GM12878 (cell line): ENCODE measurements around the gene PDZD7. TPM values are rescaled to one million over a fixed set of nuclear protein-coding genes. Genes with fewer than 3 reads are reported as not detected.

Experiments
- ATAC-seq: fragments of 200-7000 bp; cut with Tn5 transposase; 3 replicates; pipeline ENCODE4 v1.9.1; 2020; ENCODE audit warnings: mild to moderate bottlenecking, moderate library complexity
- BruUV-seq: library from RNA; stranded (reverse); fragments of 400-500 nt; replicated peaks from 2 replicates; lab custom pipeline; 2021; lab: Mats Ljungman, UMichigan
- CTCF ChIA-PET: fragments of 300-600 bp; sonication (Branson Sonifier 250); formaldehyde crosslinking; extraction: SDS; loops from one replicate; lab custom pipeline; 2021; ENCODE audit warnings: inconsistent platforms; lab: Yijun Ruan, JAX
- POLR2A ChIA-PET: fragments of 350-600 bp; formaldehyde crosslinking; extraction: SDS; loops from one replicate; lab custom pipeline; 2021; ENCODE audit warnings: inconsistent platforms; lab: Charles Lee
- RAD21 ChIA-PET: fragments of 300-600 bp; sonication (Branson Sonifier 250); formaldehyde crosslinking; loops from one replicate; lab custom pipeline; 2023; ENCODE audit warnings: antibody characterized with exemption; ENCODE audit not compliant: unreplicated experiment; lab: Charles Lee
- SMC1A ChIA-PET: fragments of 300-600 bp; sonication (Branson Sonifier 250); formaldehyde crosslinking; loops from one replicate; lab custom pipeline; 2023; ENCODE audit not compliant: unreplicated experiment, uncharacterized antibody; lab: Charles Lee
- DNase-seq: peaks from one replicate; pipeline ENCODE4 v3.0.0-alpha.2; 2011; ENCODE audit warnings: low read depth, low spot score
- FAIRE-seq: peaks from 3 replicates; lab custom pipeline; 2011; peaks lifted over from hg19 to GRCh38; lab: Jason Lieb, UNC
- H2AFZ ChIP-seq: 2 replicates; pipeline ENCODE4 v1.6.0; 2011; ENCODE audit warnings: low read depth, low read length, control low read depth; ENCODE audit not compliant: control insufficient read depth
- H3K27ac ChIP-seq: 2 replicates; pipeline ENCODE4 v1.5.1; 2011; ENCODE audit warnings: control low read depth; ENCODE audit not compliant: control insufficient read depth, insufficient read depth
- H3K27me3 ChIP-seq, 2 experiments: replicated peaks in 1 of 2; 2 replicates each; pipeline versions ENCODE4 v1.6.0 to v1.6.1; 2011; ENCODE audit warnings: low read length in 1 of 2; ENCODE audit not compliant: control insufficient read depth in 2 of 2, insufficient read depth in 2 of 2
- H3K36me3 ChIP-seq, 2 experiments: 2 replicates each; pipeline ENCODE4 v1.5.1; 2011; ENCODE audit warnings: low read length in 1 of 2; ENCODE audit not compliant: control insufficient read depth in 2 of 2, insufficient read depth in 2 of 2
- H3K4me1 ChIP-seq: 2 replicates; pipeline ENCODE4 v1.6.1; 2011; ENCODE audit warnings: mild to moderate bottlenecking, low read length, moderate library complexity, mixed read lengths; ENCODE audit not compliant: control insufficient read depth, insufficient read depth
- H3K4me2 ChIP-seq: 2 replicates; pipeline ENCODE4 v1.6.0; 2011; ENCODE audit warnings: control low read depth; ENCODE audit not compliant: control insufficient read depth, insufficient read depth
- H3K4me3 ChIP-seq: fragments of 200-600 bp; sonication (generic); 2 replicates; pipeline ENCODE4 v1.5.1; 2016
- H3K79me2 ChIP-seq: 2 replicates; pipeline ENCODE4 v1.6.0; 2011; ENCODE audit warnings: low read length; ENCODE audit not compliant: control insufficient read depth, insufficient read depth
- H3K9ac ChIP-seq: 2 replicates; pipeline ENCODE4 v1.8.0; 2011; ENCODE audit warnings: low read length, control low read depth, mixed read lengths; ENCODE audit not compliant: control insufficient read depth, insufficient read depth
- H3K9me3 ChIP-seq: replicated peaks from 3 replicates; pipeline ENCODE4 v1.5.1; 2011; ENCODE audit warnings: mild to moderate bottlenecking, low read length; ENCODE audit not compliant: control insufficient read depth, insufficient read depth
- H4K20me1 ChIP-seq: 2 replicates; pipeline ENCODE4 v1.6.0; 2011; ENCODE audit not compliant: control insufficient read depth, insufficient read depth
- CHD4 ChIP-seq: fragments of 200-600 bp; sonication (generic); IDR thresholded peaks from 2 replicates; pipeline ENCODE4 v1.6.1; 2016; ENCODE audit warnings: mild to moderate bottlenecking
- IRF4 ChIP-seq: IDR thresholded peaks from 2 replicates; pipeline ENCODE4 v1.6.1; 2011; ENCODE audit warnings: low read depth, low read length
- LARP7 ChIP-seq: fragments of 450-650 bp; IDR thresholded peaks from 2 replicates; pipeline ENCODE4 v1.6.1; 2017; ENCODE audit warnings: mild to moderate bottlenecking
- MEF2A ChIP-seq: IDR thresholded peaks from 2 replicates; pipeline ENCODE4 v1.6.1; 2011; ENCODE audit warnings: low read depth, mild to moderate bottlenecking, low read length, moderate library complexity; ENCODE audit not compliant: insufficient read depth
- RELA ChIP-seq: fragments of 450-650 bp; IDR thresholded peaks from 2 replicates; pipeline ENCODE4 v1.8.0; 2014; ENCODE audit warnings: borderline replicate concordance; ENCODE audit not compliant: partially characterized antibody
- TCF7 ChIP-seq: IDR thresholded peaks from 2 replicates; pipeline ENCODE4 v1.6.1; 2014; ENCODE audit warnings: antibody characterized with exemption, borderline replicate concordance
- YBX1 ChIP-seq: fragments of 450-650 bp; IDR thresholded peaks from 2 replicates; pipeline ENCODE4 v1.6.1; 2016; ENCODE audit warnings: antibody characterized with exemption
- ZNF24 ChIP-seq: fragments of 450-650 bp; IDR thresholded peaks from 2 replicates; pipeline ENCODE4 v1.6.1; 2017; ENCODE audit warnings: antibody characterized with exemption, mild to moderate bottlenecking
- ZNF274 ChIP-seq: IDR thresholded peaks from one replicate; pipeline ENCODE4 v1.8.0; 2011; ENCODE audit not compliant: insufficient read length, insufficient read depth
- WGBS: methylation state at CpG from one replicate; pipeline ENCODE4 v1.1.6; 2016; ENCODE audit warnings: low lambda C conversion rate; ENCODE audit not compliant: insufficient replicate concordance, insufficient coverage; ENCODE audit errors: missing lambda C conversion rate; 5-methylcytosine and 5-hydroxymethylcytosine counted together
- in situ Hi-C: fragments of 300-500 bp; cut with MboI; formaldehyde crosslinking; loops from 9 replicates; pipeline ENCODE4 v1.14.3; 2018; ENCODE audit warnings: mixed read lengths
- intact Hi-C: fragments of 100-400 bp; cut with micrococcal nuclease; formaldehyde crosslinking; loops from one replicate; pipeline ENCODE4 v1.14.2; 2022; ENCODE audit not compliant: unreplicated experiment
- polyA plus RNA-seq, 11 experiments: library from polyadenylated mRNA; depleted of rRNA in 4 of 11; unstranded in 6 of 11; stranded (reverse) in 5 of 11; fragments of >200 nt; fragmentation: Nextera tagmentation in 4 of 11; fragmentation: Illumina TruSeq in 1 of 11; extraction: Ambion mirVana in 4 of 11; extraction: Trizol in 1 of 11; gene quantifications; 1 replicate in 1 of 11; 2 replicates in 10 of 11; pipeline versions ENCODE4 v1.2.1 to v1.2.3, GENCODE V29; 2011 to 2016; ENCODE audit warnings: inconsistent platforms in 2 of 11, missing spikeins in 2 of 11, low read depth in 1 of 11
- total RNA-seq, 4 experiments: library from RNA; depleted of rRNA in 3 of 4; stranded (reverse); fragments of >200 nt in 3 of 4; fragmentation: Illumina TruSeq in 1 of 4; extraction: Trizol in 1 of 4; gene quantifications; 2 replicates each; pipeline versions ENCODE4 v1.2.1 to v1.2.3, GENCODE V29; 2013 to 2021

PDZD7 gene
- total and polyA plus RNA-seq, 10 of the 15 experiments (the other 5 are each of a cell fraction or from before 2014, with no cell fraction given) = 0.01 to 0.20 (median 0.03) TPM; not detected in 7

DNA sequence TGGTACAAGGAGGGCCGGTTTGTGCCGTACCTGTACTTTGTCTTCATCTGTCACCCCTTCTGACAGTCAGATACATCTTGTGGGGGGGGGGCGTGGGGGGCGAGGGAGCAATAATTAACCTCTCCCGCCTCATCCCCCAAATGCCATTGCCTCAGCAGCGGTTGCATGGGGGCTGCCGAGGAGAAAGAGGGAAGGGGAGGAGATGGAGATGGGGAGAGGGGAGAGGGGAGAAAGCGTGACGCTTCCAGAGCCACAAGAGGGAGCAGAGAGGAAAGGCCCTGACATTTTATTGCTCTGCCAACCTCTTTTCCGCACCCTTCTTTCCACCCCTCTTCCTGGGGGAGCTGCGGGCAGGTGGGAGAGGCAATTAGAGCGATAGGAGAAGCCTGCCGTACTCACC lies 42.7 kb upstream of the PDZD7 start:
- H3K9ac ChIP-seq = no peak overlapping the region
- no peak for FAIRE-seq
- peaks cover 0 to 4% of the 10 kb centered on the region in 2 experiments; a peak in 3 of 4 replicates for H3K27me3 ChIP-seq
- H3K4me1 ChIP-seq = peaks cover 15% of the 10 kb centered on the region
- CTCF ChIA-PET = interaction anchor here (1.1 to 3.2 kb wide), 3 partner anchors 15 to 22 kb away, joined by 5 to 17 read pairs (median 9); no protein-coding TSS in a partner anchor
- no peak for DNase-seq
- POLR2A ChIA-PET = no interaction called here
- H2AFZ ChIP-seq = no peak overlapping the region
- ATAC-seq = no peak
- H3K4me3 ChIP-seq = no peak overlapping the region
- intact Hi-C loops = no loop called here
- BruUV-seq = no TSS peak
- H3K4me2 ChIP-seq = no peak overlapping the region
- H3K79me2 ChIP-seq = no peaks in the 10 kb centered on the region
- H4K20me1 ChIP-seq = no peaks in the 10 kb centered on the region
- TF ChIP-seq MEF2A = no peak
- TF ChIP-seq, all 136 proteins: peak for 0
- no peaks in the 10 kb centered on the region for H3K36me3 ChIP-seq
- in situ Hi-C loops = no loop called here
- ChIA-PET SMC1A (interaction anchor here (1.7 to 1.9 kb wide), 2 partner anchors 22 to 31 kb away, joined by 5 to 7 read pairs; no protein-coding TSS in a partner anchor), RAD21 (interaction anchor here (1.7 kb wide), 1 partner anchor 69 kb away, joined by 4 read pairs; no protein-coding TSS in a partner anchor)
- 5% methylated on average over 11 of the region's 13 CpGs for WGBS
- no peaks in the 10 kb centered on the region for H3K9me3 ChIP-seq
- H3K27ac ChIP-seq = no peak overlapping the region

DNA sequence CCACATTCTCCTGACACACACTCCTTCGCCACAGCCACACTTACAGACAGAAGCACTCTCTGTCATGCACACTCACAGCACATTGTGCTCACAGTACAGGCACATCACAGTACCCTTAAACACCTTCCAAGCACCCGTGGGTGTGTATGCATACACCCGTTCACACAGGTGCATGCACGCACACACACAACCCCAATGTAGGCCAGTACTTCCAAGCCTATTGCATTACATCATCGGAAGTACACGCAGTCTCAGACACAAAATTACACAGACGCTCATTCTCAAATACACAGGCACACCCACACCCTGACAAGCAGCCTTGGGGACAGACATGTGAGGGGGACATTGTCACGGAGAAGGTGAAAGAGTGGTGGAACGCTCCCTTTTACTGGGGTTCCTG lies 42.0 kb upstream of the PDZD7 start:
- intact Hi-C loops (no loop called here), in situ Hi-C loops (no loop called here)
- ATAC-seq (no peak), DNase-seq (no peak), FAIRE-seq (no peak)
- RAD21 ChIA-PET = no interaction called here
- TF ChIP-seq YBX1 (no peak), ZNF274 (no peak), CHD4 (no peak), TCF7 (no peak), RELA (no peak), LARP7 (no peak), IRF4 (no peak), ZNF24 (no peak)
- Histone ChIP-seq H3K4me2 (no peak overlapping the region), H2AFZ (no peak overlapping the region), H3K4me3 (no peak overlapping the region), H3K4me1 (peaks cover 15% of the 10 kb centered on the region), H4K20me1 (no peaks in the 10 kb centered on the region), H3K27ac (no peak overlapping the region), H3K9ac (no peak overlapping the region), H3K9me3 (no peaks in the 10 kb centered on the region), H3K27me3 (peaks cover 0 to 2% of the 10 kb centered on the region in 2 experiments; a peak in 3 of 4 replicates), H3K79me2 (no peaks in the 10 kb centered on the region), H3K36me3 (no peaks in the 10 kb centered on the region)
- no TSS peak for BruUV-seq
- 65% methylated on average over 9 of the region's 9 CpGs for WGBS
- SMC1A ChIA-PET = no interaction called here
- POLR2A ChIA-PET = no interaction called here
- CTCF ChIA-PET = no interaction called here
